Prostate gland (tissue), 2 donors: ENCODE data around the gene TLR4.

Experiments used
- CTCF ChIP-seq, 4 experiments: fragments of 200-600 bp in 2 of 4; fragments of 450-650 bp in 2 of 4; sonication (generic) in 2 of 4; IDR thresholded peaks; 1 replicate in 3 of 4; 2 replicates in 1 of 4; pipeline ENCODE4 v1.5.1; 2016 to 2019; ENCODE audit warnings: antibody characterized with exemption in 4 of 4, mild to moderate bottlenecking in 2 of 4, moderate library complexity in 2 of 4
- POLR2AphosphoS5 ChIP-seq: sonication (generic); formaldehyde crosslinking; IDR thresholded peaks from one replicate; pipeline ENCODE4 v1.6.1; 2017; ENCODE audit warnings: antibody characterized with exemption

DNA sequence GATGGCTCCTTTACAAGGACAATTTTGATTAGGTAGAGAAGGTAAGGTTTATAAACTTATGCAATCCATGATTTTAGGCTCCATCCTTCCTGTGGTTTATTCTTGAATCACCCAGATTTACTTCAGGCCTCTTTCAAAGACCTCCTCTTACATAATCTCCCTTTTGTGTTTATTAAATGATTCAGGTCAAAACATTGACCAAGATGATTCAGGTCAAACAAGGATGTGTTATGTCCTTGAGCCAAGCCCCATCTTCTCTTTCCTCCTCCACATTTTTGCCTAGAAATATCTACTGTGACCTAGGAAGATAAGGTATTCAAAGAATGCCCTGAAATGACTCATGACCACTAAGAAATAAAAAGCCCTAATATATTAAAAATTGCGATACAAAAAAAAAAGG is 31.8 kb upstream of the TLR4 start:
- no peak for TF ChIP-seq CTCF (IDR thresholded peaks at IDR 0.05)
- TF ChIP-seq POLR2AphosphoS5 = no peak
